Hepatocyte (in vitro differentiated cells): ENCODE data around the gene KCNK6. TPM values are rescaled to one million over a fixed set of nuclear protein-coding genes. Genes with fewer than 3 reads are reported as not detected.
"Not testable (repeated sequence)": the region's sequence is repeated elsewhere in the genome, so short reads cannot be mapped to it uniquely, and the experiment has no call there.

Source experiments
- DNase-seq: peaks from one replicate; pipeline ENCODE4 v3.0.0-alpha.2; 2016; ENCODE audit warnings: low spot score
- H2AFZ ChIP-seq: fragments of 200-600 bp; sonication (generic); 2 replicates; pipeline ENCODE4 v1.6.0; 2016; ENCODE audit warnings: antibody characterized with exemption, mild to moderate bottlenecking
- H3K27ac ChIP-seq: fragments of 200-600 bp; sonication (generic); 2 replicates; pipeline ENCODE4 v1.5.1; 2016; ENCODE audit warnings: mild to moderate bottlenecking
- H3K27me3 ChIP-seq: fragments of 200-600 bp; sonication (generic); 2 replicates; pipeline ENCODE4 v1.6.1; 2016
- H3K36me3 ChIP-seq: fragments of 200-600 bp; sonication (generic); replicated peaks from 2 replicates; pipeline ENCODE4 v1.5.1; 2016; ENCODE audit warnings: low read depth; ENCODE audit not compliant: insufficient read depth
- H3K4me1 ChIP-seq: fragments of 200-600 bp; sonication (generic); 2 replicates; pipeline ENCODE4 v1.5.1; 2016; ENCODE audit warnings: mild to moderate bottlenecking, moderate library complexity; ENCODE audit not compliant: insufficient read depth
- H3K4me2 ChIP-seq: fragments of 200-600 bp; sonication (generic); 2 replicates; pipeline ENCODE4 v1.6.0; 2016
- H3K4me3 ChIP-seq: fragments of 200-600 bp; sonication (generic); 2 replicates; pipeline ENCODE4 v1.5.1; 2016; ENCODE audit warnings: mild to moderate bottlenecking
- H3K79me2 ChIP-seq: fragments of 200-600 bp; sonication (generic); 2 replicates; pipeline ENCODE4 v1.6.0; 2017; ENCODE audit warnings: mild to moderate bottlenecking
- H3K9me2 ChIP-seq: fragments of 200-600 bp; sonication (generic); replicated peaks from 2 replicates; pipeline ENCODE4 v1.6.0; 2017; ENCODE audit warnings: mild to moderate bottlenecking; ENCODE audit not compliant: insufficient read depth
- H3K9me3 ChIP-seq: fragments of 200-600 bp; sonication (generic); 2 replicates; pipeline ENCODE4 v1.5.1; 2016; ENCODE audit warnings: low read depth, mild to moderate bottlenecking
- H4K20me1 ChIP-seq: fragments of 200-600 bp; sonication (generic); 2 replicates; pipeline ENCODE4 v1.6.0; 2016; ENCODE audit warnings: mild to moderate bottlenecking; ENCODE audit not compliant: insufficient read depth, poor library complexity, severe bottlenecking
- CTCF ChIP-seq: fragments of 200-600 bp; sonication (generic); IDR thresholded peaks from 2 replicates; pipeline ENCODE4 v1.5.1; 2016; ENCODE audit warnings: antibody characterized with exemption, mild to moderate bottlenecking; ENCODE audit not compliant: poor library complexity
- EZH2 ChIP-seq: fragments of 200-600 bp; sonication (generic); IDR thresholded peaks from 2 replicates; pipeline ENCODE4 v1.6.1; 2016; ENCODE audit warnings: antibody characterized with exemption, mild to moderate bottlenecking, borderline replicate concordance
- EZH2phosphoT487 ChIP-seq: fragments of 200-600 bp; sonication (generic); IDR thresholded peaks from one replicate; pipeline ENCODE4 v1.6.1; 2018; ENCODE audit warnings: antibody characterized with exemption, mild to moderate bottlenecking, low read depth, moderate library complexity; ENCODE audit not compliant: unreplicated experiment, severe bottlenecking
- WGBS: methylation state at CpG from one replicate; pipeline ENCODE4 v1.1.6; 2016; ENCODE audit warnings: low lambda C conversion rate; ENCODE audit errors: missing lambda C conversion rate; 5-methylcytosine and 5-hydroxymethylcytosine counted together
- polyA plus RNA-seq: library from polyadenylated mRNA; unstranded; fragments of >200 nt; fragmentation: Nextera tagmentation; extraction: Ambion mirVana; gene quantifications from 2 replicates; pipeline ENCODE4 v1.2.1, GENCODE V29; 2016
- total RNA-seq: library from RNA; depleted of rRNA; stranded (reverse); fragments of >200 nt; gene quantifications from 2 replicates; pipeline ENCODE4 v1.2.3, GENCODE V29; 2014

Gene KCNK6
- total and polyA plus RNA-seq, 2 experiments from 2014 or later = 9.0 to 16.0 TPM

GRCh38 chr19:38362076-38362945 is 42.7 kb downstream of the KCNK6 start:
- Histone ChIP-seq H3K4me1 (peaks cover 8% of the 10 kb centered on the region), H3K9me2 (no peaks in the 10 kb centered on the region), H4K20me1 (no peaks in the 10 kb centered on the region), H3K4me3 (peak overlapping the region; percentile 37), H3K27me3 (peaks cover 31% of the 10 kb centered on the region), H3K36me3 (no peaks in the 10 kb centered on the region), H3K79me2 (no peaks in the 10 kb centered on the region), H2AFZ (peak overlapping the region; percentile 58), H3K27ac (peak overlapping the region; percentile 35), H3K9me3 (no peaks in the 10 kb centered on the region), H3K4me2 (peak overlapping the region; percentile 100)
- TF ChIP-seq EZH2 (no peak), CTCF (no peak), EZH2phosphoT487 (no peak)
- WGBS = 5% methylated on average over 62 of the region's 68 CpGs
- peak; percentile 84 for DNase-seq

GRCh38 chr19:38362946-38363688 is 43.5 kb downstream of the KCNK6 start:
- not testable (repeated sequence) for H3K79me2 ChIP-seq, H3K4me1 ChIP-seq, H3K4me3 ChIP-seq, H3K9me3 ChIP-seq, H3K9me2 ChIP-seq, H2AFZ ChIP-seq, H3K36me3 ChIP-seq, DNase-seq, H4K20me1 ChIP-seq, H3K27ac ChIP-seq
- WGBS = 83% methylated on average over 15 of the region's 16 CpGs
- Histone ChIP-seq H3K4me2 (peak overlapping the region; percentile 100), H3K27me3 (peaks cover 31% of the 10 kb centered on the region)

GRCh38 chr19:38367041-38367440 is 47.4 kb downstream of the KCNK6 start:
- WGBS = 91% methylated on average over 12 of the region's 12 CpGs
- Histone ChIP-seq H3K4me2 (no peak overlapping the region), H4K20me1 (no peaks in the 10 kb centered on the region)

More at GRCh38 chr19:38367041-38367440, 47.4 kb downstream of the KCNK6 start:
- Histone ChIP-seq H3K4me1 (peaks cover 8% of the 10 kb centered on the region), H3K9me2 (no peaks in the 10 kb centered on the region), H3K9me3 (no peaks in the 10 kb centered on the region), H3K79me2 (no peaks in the 10 kb centered on the region), H2AFZ (no peak overlapping the region), H3K36me3 (no peaks in the 10 kb centered on the region), H3K27ac (no peak overlapping the region), H3K4me3 (no peak overlapping the region), H3K27me3 (no peaks in the 10 kb centered on the region)
- TF ChIP-seq EZH2phosphoT487 = no peak
- TF ChIP-seq EZH2 = no peak
- no peak for TF ChIP-seq CTCF
- DNase-seq = no peak
